Naive thymus-derived CD8-positive, alpha-beta T cell (primary cell): ENCODE results near the gene MEOX1. TPM values are rescaled to one million over a fixed set of nuclear protein-coding genes. Genes with fewer than 3 reads are reported as not detected.

Source experiments
- ATAC-seq, 2 donors: fragments of 150-1000 bp; cut with Tn5 transposase in 1 of 2; sonication (Bioruptor Pico), chemical (Tn5 transposase) in 1 of 2; 1 replicate in 1 of 2; 2 replicates in 1 of 2; pipeline ENCODE4 v1.10.0; 2021; ENCODE audit warnings: mild to moderate bottlenecking in 2 of 2, moderate library complexity in 2 of 2
- POLR2A ChIA-PET: fragments of 350-600 bp; sonication (Branson Sonifier 250); formaldehyde crosslinking; loops from one replicate; lab custom pipeline; 2021; ENCODE audit warnings: antibody characterized with exemption; lab: Charles Lee
- DNase-seq, 10 donors: peaks; one replicate each; pipeline versions ENCODE4 v3.0.0 to v3.0.0-alpha.2; 2020 to 2022
- H3K27ac Mint-ChIP-seq, 10 donors: one replicate each; pipeline ENCODE4 v1.8.0; 2020 to 2022; ENCODE audit warnings: mild to moderate bottlenecking in 10 of 10, mixed read lengths in 10 of 10, moderate library complexity in 4 of 10, inconsistent platforms in 1 of 10
- H3K27me3 Mint-ChIP-seq, 5 donors: one replicate each; pipeline ENCODE4 v1.8.0; 2021 to 2022; ENCODE audit warnings: mixed read lengths in 5 of 5
- H3K36me3 Mint-ChIP-seq, 3 donors: one replicate each; pipeline ENCODE4 v1.8.0; 2020 to 2022; ENCODE audit warnings: mixed read lengths in 3 of 3, mild to moderate bottlenecking in 2 of 3, inconsistent platforms in 1 of 3
- H3K4me1 Mint-ChIP-seq, 4 donors: one replicate each; pipeline ENCODE4 v1.8.0; 2021 to 2022; ENCODE audit warnings: mixed read lengths in 4 of 4
- H3K4me3 Mint-ChIP-seq, 10 donors: one replicate each; pipeline ENCODE4 v1.8.0; 2020 to 2022; ENCODE audit warnings: mild to moderate bottlenecking in 10 of 10, mixed read lengths in 10 of 10, moderate library complexity in 6 of 10, inconsistent platforms in 1 of 10
- H3K9me3 Mint-ChIP-seq, 9 donors: one replicate each; pipeline ENCODE4 v1.8.0; 2020 to 2022; ENCODE audit warnings: mixed read lengths in 9 of 9, mild to moderate bottlenecking in 3 of 9, inconsistent platforms in 1 of 9, moderate library complexity in 1 of 9
- polyA plus RNA-seq, 3 donors: library from polyadenylated mRNA; unstranded; fragments of 300-500 nt; fragmentation: Illumina TruSeq; gene quantifications; one replicate each; pipeline ENCODE4 v1.2.3, GENCODE V29; 2021
- total RNA-seq, 8 experiments: library from RNA in 2 of 8; stranded (reverse) in 2 of 8; gene quantifications; one replicate each; pipeline ENCODE4 v1.2.3 and lab custom pipeline; 2021 to 2026

The MEOX1 gene
- total and polyA plus RNA-seq, 5 experiments from 2014 or later: 0.66 to 5.9 (median 1.5) TPM; not detected in 2

GRCh38 chr17:43625606-43626005, 36.1 kb downstream of the MEOX1 start:
- POLR2A ChIA-PET: no interaction called here
- Mint-ChIP-seq H3K9me3 (no peaks in the 10 kb centered on the region), H3K4me1 (no peaks in the 10 kb centered on the region), H3K4me3 (no peak overlapping the region), H3K27ac (no peak overlapping the region), H3K27me3 (peaks cover 4 to 27% (median 12%) of the 10 kb centered on the region in 5 donors), H3K36me3 (peaks cover 0 to 4% (median 0%) of the 10 kb centered on the region in 3 donors)
- no peak for ATAC-seq
- no peak for DNase-seq

- H3K9me3 Mint-ChIP-seq: no peaks in the 10 kb centered on the region
- no peak overlapping the region for H3K4me3 Mint-ChIP-seq
- ATAC-seq (no peak), DNase-seq (no peak)
- no peaks in the 10 kb centered on the region for H3K4me1 Mint-ChIP-seq
- no peak overlapping the region for H3K27ac Mint-ChIP-seq
- POLR2A ChIA-PET: no interaction called here
- H3K27me3 Mint-ChIP-seq: peaks cover 1 to 10% (median 5%) of the 10 kb centered on the region in 5 donors
- H3K36me3 Mint-ChIP-seq: peaks cover 0 to 4% (median 0%) of the 10 kb centered on the region in 3 donors
Measured at GRCh38 chr17:43620581-43620980, 41.1 kb downstream of the MEOX1 start.

- H3K27ac Mint-ChIP-seq: no peak overlapping the region
- peaks cover 0 to 4% (median 0%) of the 10 kb centered on the region in 3 donors for H3K36me3 Mint-ChIP-seq
- H3K27me3 Mint-ChIP-seq: peaks cover 1 to 7% (median 5%) of the 10 kb centered on the region in 5 donors
- DNase-seq (no peak), ATAC-seq (no peak)
- H3K4me1 Mint-ChIP-seq: no peaks in the 10 kb centered on the region
- no peaks in the 10 kb centered on the region for H3K9me3 Mint-ChIP-seq
- POLR2A ChIA-PET: no interaction called here
- H3K4me3 Mint-ChIP-seq: no peak overlapping the region
Measured at GRCh38 chr17:43620147-43620546, 41.6 kb downstream of the MEOX1 start.

- Mint-ChIP-seq H3K4me1 (no peaks in the 10 kb centered on the region), H3K9me3 (no peaks in the 10 kb centered on the region), H3K27me3 (peaks cover 1 to 7% (median 2%) of the 10 kb centered on the region in 5 donors), H3K36me3 (peaks cover 0 to 2% (median 0%) of the 10 kb centered on the region in 3 donors), H3K4me3 (no peak overlapping the region), H3K27ac (no peak overlapping the region)
- ATAC-seq: no peak
- POLR2A ChIA-PET: no interaction called here
- DNase-seq: no peak
Measured at GRCh38 chr17:43619705-43620104, 42.0 kb downstream of the MEOX1 start.

- no peaks in the 10 kb centered on the region for H3K36me3 Mint-ChIP-seq
- no peaks in the 10 kb centered on the region for H3K4me1 Mint-ChIP-seq
- ATAC-seq: no peak
- POLR2A ChIA-PET: interaction anchor here (0.9 kb wide), 1 partner anchor 29 kb away, joined by 3 read pairs; no protein-coding TSS in a partner anchor
- no peak for DNase-seq
- no peak overlapping the region for H3K27ac Mint-ChIP-seq
- no peaks in the 10 kb centered on the region for H3K9me3 Mint-ChIP-seq
- no peak overlapping the region for H3K4me3 Mint-ChIP-seq
- peaks cover 0 to 4% (median 3%) of the 10 kb centered on the region in 5 donors for H3K27me3 Mint-ChIP-seq
Measured at GRCh38 chr17:43618276-43618675, 43.4 kb downstream of the MEOX1 start.

- Mint-ChIP-seq H3K4me1 (no peaks in the 10 kb centered on the region), H3K36me3 (no peaks in the 10 kb centered on the region), H3K9me3 (no peaks in the 10 kb centered on the region), H3K27me3 (peaks cover 0 to 9% (median 3%) of the 10 kb centered on the region in 5 donors), H3K27ac (no peak overlapping the region), H3K4me3 (no peak overlapping the region)
- POLR2A ChIA-PET: no interaction called here
- DNase-seq: no peak
- ATAC-seq: no peak
Measured at GRCh38 chr17:43616852-43617251, 44.9 kb downstream of the MEOX1 start.

- Mint-ChIP-seq H3K4me1 (no peaks in the 10 kb centered on the region), H3K4me3 (no peak overlapping the region), H3K36me3 (no peaks in the 10 kb centered on the region), H3K9me3 (no peaks in the 10 kb centered on the region), H3K27ac (no peak overlapping the region), H3K27me3 (peaks cover 0 to 9% (median 3%) of the 10 kb centered on the region in 5 donors)
- POLR2A ChIA-PET: no interaction called here
- ATAC-seq (no peak), DNase-seq (no peak)
Measured at GRCh38 chr17:43616421-43616820, 45.3 kb downstream of the MEOX1 start.

- no peaks in the 10 kb centered on the region for H3K9me3 Mint-ChIP-seq
- peaks cover 0 to 9% (median 3%) of the 10 kb centered on the region in 5 donors for H3K27me3 Mint-ChIP-seq
- no peaks in the 10 kb centered on the region for H3K36me3 Mint-ChIP-seq
- POLR2A ChIA-PET: no interaction called here
- H3K4me1 Mint-ChIP-seq: no peaks in the 10 kb centered on the region
- no peak overlapping the region for H3K27ac Mint-ChIP-seq
- DNase-seq: no peak
- H3K4me3 Mint-ChIP-seq: no peak overlapping the region
- ATAC-seq: no peak
Measured at GRCh38 chr17:43616029-43616351, 45.7 kb downstream of the MEOX1 start.

GRCh38 chr17:43615330-43616028, 46.2 kb downstream of the MEOX1 start:
- peaks cover 0 to 9% (median 3%) of the 10 kb centered on the region in 5 donors for H3K27me3 Mint-ChIP-seq
- H3K9me3 Mint-ChIP-seq: no peaks in the 10 kb centered on the region
- no peak overlapping the region for H3K27ac Mint-ChIP-seq
- H3K36me3 Mint-ChIP-seq: no peaks in the 10 kb centered on the region
- POLR2A ChIA-PET: no interaction called here
- H3K4me1 Mint-ChIP-seq: no peaks in the 10 kb centered on the region
- ATAC-seq (no peak), DNase-seq (no peak)
- H3K4me3 Mint-ChIP-seq: no peak overlapping the region

- no peak for DNase-seq
- no peak overlapping the region for H3K27ac Mint-ChIP-seq
- H3K4me3 Mint-ChIP-seq: no peak overlapping the region
- H3K27me3 Mint-ChIP-seq: peaks cover 0 to 9% (median 3%) of the 10 kb centered on the region in 5 donors
- no peaks in the 10 kb centered on the region for H3K36me3 Mint-ChIP-seq
- ATAC-seq: no peak
- no peaks in the 10 kb centered on the region for H3K9me3 Mint-ChIP-seq
- POLR2A ChIA-PET: no interaction called here
- no peaks in the 10 kb centered on the region for H3K4me1 Mint-ChIP-seq
Measured at GRCh38 chr17:43614561-43614960, 47.2 kb downstream of the MEOX1 start.

- H3K36me3 Mint-ChIP-seq: no peaks in the 10 kb centered on the region
- H3K27ac Mint-ChIP-seq: no peak overlapping the region
- ATAC-seq (no peak), DNase-seq (no peak)
- POLR2A ChIA-PET: no interaction called here
- H3K4me1 Mint-ChIP-seq: no peaks in the 10 kb centered on the region
- H3K4me3 Mint-ChIP-seq: no peak overlapping the region
- H3K9me3 Mint-ChIP-seq: no peaks in the 10 kb centered on the region
- H3K27me3 Mint-ChIP-seq: peaks cover 0 to 9% (median 3%) of the 10 kb centered on the region in 5 donors
Measured at GRCh38 chr17:43613917-43614316, 47.8 kb downstream of the MEOX1 start.

GRCh38 chr17:43612515-43612914, 49.2 kb downstream of the MEOX1 start:
- H3K36me3 Mint-ChIP-seq: no peaks in the 10 kb centered on the region
- no peaks in the 10 kb centered on the region for H3K4me1 Mint-ChIP-seq
- no peak overlapping the region for H3K27ac Mint-ChIP-seq
- DNase-seq (no peak), ATAC-seq (no peak)
- H3K27me3 Mint-ChIP-seq: peaks cover 0 to 9% (median 2%) of the 10 kb centered on the region in 5 donors
- POLR2A ChIA-PET: no interaction called here
- no peak overlapping the region for H3K4me3 Mint-ChIP-seq
- H3K9me3 Mint-ChIP-seq: no peaks in the 10 kb centered on the region

GRCh38 chr17:43611230-43611969, 50.3 kb downstream of the MEOX1 start:
- Mint-ChIP-seq H3K4me1 (no peaks in the 10 kb centered on the region), H3K9me3 (no peaks in the 10 kb centered on the region), H3K27ac (no peak overlapping the region), H3K27me3 (peaks cover 0 to 9% (median 2%) of the 10 kb centered on the region in 5 donors), H3K4me3 (no peak overlapping the region), H3K36me3 (no peaks in the 10 kb centered on the region)
- POLR2A ChIA-PET: no interaction called here
- DNase-seq (no peak), ATAC-seq (no peak)
